HG02798 (cell line): ENCODE results near the gene AKNA.

ENCODE experiments used
- ATAC-seq: cut with Tn5 transposase; IDR thresholded peaks from one replicate; pipeline ENCODE4 v1.9.1; 2021; ENCODE audit warnings: mild to moderate bottlenecking; ENCODE audit not compliant: unreplicated experiment, poor library complexity

Gene AKNA

DNA sequence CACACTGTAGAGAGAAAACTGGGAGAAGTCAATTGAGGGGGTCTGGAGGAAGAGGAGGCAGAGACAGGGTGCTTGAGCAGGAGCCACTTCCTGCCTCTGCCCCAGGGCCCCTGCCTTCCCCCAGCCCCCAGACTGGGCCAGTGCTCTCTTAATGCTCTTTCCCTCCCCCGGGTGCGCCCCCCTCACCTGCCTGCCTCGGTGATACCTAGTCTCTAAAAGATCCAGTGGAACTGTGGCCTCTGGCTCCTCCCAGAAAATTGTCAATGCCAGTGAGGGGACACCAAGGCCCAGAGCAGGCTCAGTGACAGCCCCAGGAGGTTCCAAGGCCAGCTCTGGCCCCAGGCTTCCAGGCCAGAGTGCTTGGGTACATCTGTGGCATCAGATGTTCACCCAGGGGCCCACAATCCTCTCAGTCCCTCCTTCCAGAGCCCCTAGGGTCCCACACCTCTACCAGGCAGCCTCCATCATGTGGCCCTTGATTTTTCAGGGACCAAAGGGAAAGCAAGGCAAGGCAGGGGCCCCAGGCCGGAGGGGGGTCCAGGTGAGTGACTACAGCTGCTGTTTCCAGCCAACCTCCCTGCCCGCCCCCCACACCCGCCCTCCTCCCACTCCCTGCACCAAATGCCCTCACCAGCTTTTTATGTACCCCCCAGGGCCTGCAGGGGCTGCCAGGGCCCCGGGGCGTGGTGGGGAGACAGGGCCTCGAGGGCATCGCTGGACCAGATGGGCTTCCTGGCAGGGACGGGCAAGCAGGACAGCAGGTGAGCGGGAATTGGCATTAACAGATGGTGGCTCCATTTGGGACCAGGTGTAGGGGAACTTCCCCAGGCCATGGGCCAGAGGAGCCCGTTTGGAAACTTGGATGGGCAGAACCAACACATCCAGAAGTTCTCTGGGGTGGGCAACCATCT lies 98.0 kb downstream of the AKNA start:
- ATAC-seq = no peak

DNA sequence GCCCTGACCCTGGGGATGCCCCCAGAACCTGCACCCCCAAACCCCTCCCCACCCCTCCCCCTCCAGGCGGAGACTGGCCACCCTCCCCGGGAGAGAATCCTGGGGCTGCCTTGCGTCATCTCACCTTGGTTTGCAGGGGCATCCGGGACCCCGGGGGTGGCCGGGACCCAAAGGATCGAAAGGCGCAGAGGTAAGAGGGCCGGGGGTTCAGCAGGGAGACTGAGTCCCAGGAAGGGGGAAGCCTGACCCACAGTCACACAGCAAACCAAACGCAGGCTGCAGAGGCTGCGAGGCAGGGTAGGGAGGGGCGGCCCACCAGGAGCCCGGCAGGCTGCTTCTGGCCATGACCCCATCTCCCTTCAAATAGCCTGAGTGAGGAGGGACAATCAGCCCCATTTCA lies 98.7 kb downstream of the AKNA start:
- no peak for ATAC-seq

DNA sequence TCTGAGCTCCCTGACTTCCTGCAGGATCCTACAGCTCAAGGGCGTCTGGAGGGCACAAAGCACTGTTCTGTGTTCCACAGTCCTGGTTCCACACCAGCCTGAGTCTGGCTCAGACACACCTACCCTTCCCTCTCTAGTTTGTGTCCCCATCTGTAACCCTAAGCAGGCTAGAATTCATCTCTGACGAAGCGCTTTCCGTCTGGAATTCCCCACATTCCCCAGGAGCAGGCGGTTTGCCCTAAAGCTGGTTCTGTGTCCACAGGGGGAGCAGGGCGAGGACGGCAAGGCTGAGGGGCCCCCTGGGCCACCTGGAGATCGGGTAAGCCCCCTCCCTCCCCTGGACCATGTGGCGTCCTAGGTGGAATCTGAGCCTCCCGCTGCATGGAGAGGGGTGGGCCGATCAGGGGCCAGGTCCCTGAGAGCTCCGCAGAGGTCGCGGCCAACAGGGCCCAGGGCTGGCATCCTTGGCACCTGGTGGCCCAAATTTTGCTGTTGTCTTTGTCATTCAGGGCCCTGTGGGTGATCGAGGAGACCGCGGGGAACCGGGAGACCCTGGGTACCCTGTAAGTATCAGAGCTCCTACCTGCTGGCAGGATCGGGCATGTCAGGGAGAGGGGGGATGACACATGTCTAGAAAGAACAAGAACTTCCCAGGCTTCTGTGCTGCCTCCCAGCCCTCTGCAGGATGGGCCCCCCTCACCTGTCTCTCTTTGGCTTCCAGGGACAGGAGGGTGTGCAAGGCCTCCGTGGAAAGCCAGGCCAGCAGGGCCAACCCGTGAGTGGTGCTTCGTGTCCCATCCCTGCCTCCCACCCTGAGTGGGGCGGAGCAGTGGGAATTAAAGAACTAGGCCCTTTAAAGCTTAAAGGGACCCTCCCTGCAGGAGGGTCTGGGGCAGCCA lies 99.3 kb downstream of the AKNA start:
- no peak for ATAC-seq

DNA sequence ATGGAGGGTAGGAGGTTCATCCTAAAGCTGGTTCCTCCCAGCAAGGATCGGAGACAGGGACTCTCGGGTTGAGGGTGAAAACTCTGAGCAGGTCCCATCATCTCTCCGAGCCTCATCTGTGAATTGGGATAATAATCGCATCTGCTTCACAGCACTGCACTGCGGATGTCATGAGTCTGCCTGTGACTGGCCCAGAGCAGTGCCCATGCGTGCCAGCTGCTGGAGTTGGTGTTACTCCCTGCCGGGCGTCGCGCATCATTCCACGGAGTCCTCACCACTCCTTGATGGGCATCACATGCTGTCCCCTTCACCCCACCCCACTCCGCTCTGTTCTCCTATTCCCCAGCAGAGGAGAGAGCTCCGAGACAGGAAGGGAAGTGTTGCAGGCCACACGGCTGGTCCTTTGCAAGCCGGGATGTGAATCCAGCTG lies 100.0 kb downstream of the AKNA start:
- no peak for ATAC-seq

- ATAC-seq = no peak
Measured at GRCh38 chr9:114287001-114287762, 100.6 kb downstream of the AKNA start.

DNA sequence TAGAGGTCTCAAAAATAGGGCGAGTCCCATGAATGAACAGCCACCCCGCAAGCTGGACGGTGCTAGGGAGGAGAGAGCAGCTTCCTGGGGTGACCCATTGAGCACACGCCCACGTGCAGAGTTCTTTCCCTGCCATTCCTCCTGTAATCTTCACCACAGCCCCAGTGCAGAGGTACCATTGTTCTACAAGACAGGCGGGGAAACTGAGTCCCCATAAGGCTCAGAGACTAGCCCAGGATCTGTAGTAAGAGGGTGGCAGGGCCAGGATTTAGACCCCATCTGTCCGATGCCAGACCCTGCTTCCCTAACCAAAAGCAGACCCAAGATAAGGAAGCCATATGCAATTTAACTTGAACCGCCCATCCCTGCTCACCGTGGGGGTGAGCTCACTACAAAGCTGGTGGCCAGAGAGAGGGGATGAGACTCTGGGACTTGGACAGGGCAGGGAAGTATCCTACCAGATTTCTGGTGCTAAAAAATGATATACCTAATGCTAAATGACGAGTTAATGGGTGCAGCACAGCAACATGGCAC lies 101.6 kb downstream of the AKNA start:
- ATAC-seq = no peak

DNA sequence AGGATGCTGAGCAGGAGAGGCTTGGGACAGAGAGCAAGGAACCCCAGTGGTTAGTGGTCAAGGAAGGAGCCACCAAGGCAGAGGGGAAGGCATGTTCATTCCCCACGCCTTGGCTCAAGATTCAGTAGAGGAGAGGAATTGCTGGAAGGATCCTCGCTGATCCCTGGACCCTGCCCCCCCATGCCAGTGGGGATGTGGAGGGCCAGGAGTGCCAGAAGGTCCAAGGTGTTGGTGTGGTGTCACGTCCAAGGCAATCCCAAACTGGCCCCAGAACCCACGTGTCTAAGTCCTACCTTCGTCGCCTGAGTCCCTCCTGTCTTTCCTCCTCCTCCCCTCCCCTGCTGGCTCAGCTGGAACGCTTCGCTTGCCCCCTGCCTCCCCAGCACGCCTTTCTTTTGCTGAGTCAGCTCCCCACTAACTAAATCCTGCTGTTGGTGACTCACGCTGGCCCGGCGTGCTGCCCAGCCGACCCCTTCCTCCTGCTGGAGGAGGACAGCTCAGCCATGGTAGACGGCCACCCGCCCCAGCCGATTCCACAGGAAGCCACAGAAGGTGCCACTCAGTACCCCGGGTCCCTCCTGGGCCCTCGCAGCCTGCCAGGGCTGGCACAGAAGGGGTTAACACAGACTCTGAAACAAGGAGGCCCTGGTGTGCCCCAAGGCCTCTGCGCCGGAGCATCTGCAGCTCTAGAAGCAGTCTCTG lies 102.5 kb downstream of the AKNA start:
- ATAC-seq = no peak

DNA sequence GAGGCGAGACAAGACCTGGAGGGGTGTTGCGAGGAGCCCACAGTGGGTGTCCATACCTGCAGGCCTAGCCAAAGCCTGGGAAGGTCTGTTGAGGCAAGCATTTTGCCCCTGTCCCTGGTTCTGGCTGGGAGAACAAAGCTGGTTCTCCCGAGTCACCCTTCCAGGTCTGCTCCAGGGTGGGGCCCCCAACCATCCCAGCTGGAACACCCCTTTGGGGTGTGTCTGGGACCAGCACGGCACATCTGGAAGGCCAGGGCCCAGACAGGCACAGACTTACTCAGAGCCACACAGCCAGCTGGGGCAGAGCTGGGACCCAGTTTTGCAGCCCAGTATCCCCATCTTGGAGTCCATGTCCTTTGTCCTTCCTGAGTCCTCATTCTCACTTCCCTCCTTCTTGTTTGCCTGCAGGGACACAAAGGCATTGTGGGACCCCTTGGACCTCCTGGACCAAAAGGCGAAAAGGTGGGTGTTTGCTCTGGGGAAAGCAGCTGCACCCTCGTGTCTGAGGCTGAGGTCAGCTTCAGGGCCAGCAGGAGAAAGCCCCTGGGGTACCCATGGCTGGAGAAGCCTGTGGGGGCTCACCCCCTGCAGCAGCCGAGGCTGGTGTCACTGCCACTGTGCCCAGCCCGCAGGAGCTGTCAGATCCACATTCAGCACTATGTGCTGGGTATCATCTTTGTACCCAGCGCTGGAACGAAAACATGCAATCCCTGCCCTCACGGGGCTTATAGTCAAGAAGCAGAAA lies 103.3 kb downstream of the AKNA start:
- no peak for ATAC-seq
